Stomach (tissue), 4 donors: ENCODE data around the gene RNF44.

Experiments
- CTCF ChIP-seq, 7 experiments: fragments of 450-650 bp in 4 of 7; fragments of 200-600 bp in 3 of 7; sonication (generic) in 3 of 7; IDR thresholded peaks; one replicate each; pipeline ENCODE4 v1.5.1; 2016 to 2019; ENCODE audit warnings: antibody characterized with exemption in 7 of 7, control low read depth in 2 of 7, mild to moderate bottlenecking in 1 of 7
- EP300 ChIP-seq: sonication (generic); formaldehyde crosslinking; IDR thresholded peaks from one replicate; pipeline ENCODE4 v1.6.1; 2017; ENCODE audit warnings: antibody characterized with exemption
- POLR2AphosphoS5 ChIP-seq, 3 donors: sonication (generic); formaldehyde crosslinking; IDR thresholded peaks; one replicate each; pipeline ENCODE4 v1.6.1; 2016; ENCODE audit warnings: antibody characterized with exemption in 3 of 3

DNA sequence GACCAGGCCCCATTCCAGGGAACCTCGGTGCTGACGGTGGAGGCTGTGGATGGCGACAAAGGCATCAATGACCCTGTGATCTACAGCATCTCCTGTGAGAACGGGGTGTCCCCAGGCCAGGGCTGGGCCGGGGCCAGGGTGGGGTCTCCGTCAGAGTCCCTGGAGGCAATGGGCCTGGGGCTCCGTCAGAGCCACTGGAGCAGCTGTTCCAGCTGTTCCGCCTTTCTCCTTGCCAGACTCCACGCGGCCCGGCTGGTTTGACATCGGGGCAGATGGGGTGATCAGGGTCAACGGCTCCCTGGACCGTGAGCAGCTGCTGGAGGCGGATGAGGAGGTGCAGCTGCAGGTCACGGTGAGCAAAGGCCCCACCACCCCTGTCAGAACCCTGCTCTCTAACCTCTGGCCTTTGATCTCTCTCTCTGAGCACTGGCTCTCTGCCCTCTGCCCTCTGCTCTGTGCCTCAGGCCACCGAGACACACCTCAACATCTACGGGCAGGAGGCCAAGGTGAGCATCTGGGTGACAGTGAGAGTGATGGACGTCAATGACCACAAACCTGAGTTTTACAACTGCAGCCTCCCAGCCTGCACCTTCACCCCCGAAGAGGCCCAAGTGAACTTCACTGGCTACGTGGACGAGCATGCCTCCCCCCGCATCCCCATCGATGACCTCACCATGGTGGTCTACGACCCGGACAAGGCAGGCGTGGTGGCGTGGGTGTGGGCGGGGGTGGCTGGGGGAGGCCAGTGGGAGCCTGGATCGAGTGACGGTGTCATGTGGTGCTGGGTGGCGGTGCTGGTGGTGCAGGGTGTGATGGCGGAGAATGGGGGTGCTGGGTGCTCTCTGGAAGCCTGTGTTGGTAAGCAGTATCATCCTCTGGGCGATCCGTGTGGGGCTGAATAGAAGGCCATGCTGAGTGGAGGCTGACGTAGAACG, 38.6 kb upstream of the RNF44 start:
- TF ChIP-seq EP300 = no peak
- TF ChIP-seq POLR2AphosphoS5 (IDR thresholded peaks at IDR 0.05) = no peak
- TF ChIP-seq CTCF (IDR thresholded peaks at IDR 0.05) = no peak
